Brain microvascular endothelial cell (primary cell): ENCODE measurements around the gene LIPC.

ENCODE experiments used
- DNase-seq: peaks from one replicate; pipeline ENCODE4 v3.0.0-alpha.2; 2020
- H3K27ac ChIP-seq: fragments of 250-450 bp; sonication (Bioruptor Pico); 2 replicates; pipeline ENCODE4 v1.5.1; 2020; ENCODE audit warnings: mild to moderate bottlenecking, moderate library complexity
- H3K27me3 ChIP-seq: fragments of 250-450 bp; sonication (Bioruptor Pico); replicated peaks from 2 replicates; pipeline ENCODE4 v1.5.1; 2020; ENCODE audit warnings: mild to moderate bottlenecking
- H3K36me3 ChIP-seq: fragments of 250-450 bp; sonication (Bioruptor Pico); replicated peaks from 2 replicates; pipeline ENCODE4 v1.5.1; 2020; ENCODE audit warnings: mild to moderate bottlenecking
- H3K4me3 ChIP-seq: 2 replicates; pipeline ENCODE4 v1.5.1; 2011; ENCODE audit warnings: low read depth, mild to moderate bottlenecking, control low read depth, low read length, moderate library complexity
- in situ Hi-C: cut with HindIII; loops from 2 replicates; pipeline ENCODE4 v1.10.0; 2017; ENCODE audit warnings: low sequenced_read_pairs, low pct_ligation_motif_present
- TF ChIP-seq, protein P1 (sequence below): IDR thresholded peaks from 2 replicates; pipeline ENCODE4 v1.5.1; 2011; ENCODE audit warnings: low read depth, mild to moderate bottlenecking, moderate library complexity, low read length, control low read depth, inconsistent platforms; ENCODE audit errors: missing control alignments

Gene LIPC

DNA sequence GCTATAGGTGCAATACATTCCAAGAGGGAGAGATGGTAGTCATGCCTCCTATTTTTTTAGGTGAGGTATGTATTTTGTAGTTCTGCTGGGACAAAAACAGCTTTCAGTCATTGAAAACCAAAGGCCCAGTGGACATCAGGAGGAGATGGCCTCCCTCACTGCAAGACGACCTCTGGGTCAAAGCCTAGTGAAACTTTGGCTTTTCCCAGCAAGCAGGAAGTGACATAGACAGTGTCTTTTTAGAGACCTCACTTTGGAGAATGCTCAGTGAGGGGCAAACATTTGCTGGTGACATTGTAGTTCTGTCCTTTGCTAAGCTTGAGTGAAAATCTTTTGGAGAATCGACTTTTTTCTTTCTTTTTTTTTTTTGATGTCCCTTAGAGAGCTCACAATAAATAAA lies 27.3 kb downstream of the LIPC start:
- no peak for DNase-seq
- Histone ChIP-seq H3K27me3 (no peaks in the 10 kb centered on the region), H3K36me3 (no peaks in the 10 kb centered on the region), H3K4me3 (no peak overlapping the region), H3K27ac (no peak overlapping the region)
- TF ChIP-seq, protein P1, sequence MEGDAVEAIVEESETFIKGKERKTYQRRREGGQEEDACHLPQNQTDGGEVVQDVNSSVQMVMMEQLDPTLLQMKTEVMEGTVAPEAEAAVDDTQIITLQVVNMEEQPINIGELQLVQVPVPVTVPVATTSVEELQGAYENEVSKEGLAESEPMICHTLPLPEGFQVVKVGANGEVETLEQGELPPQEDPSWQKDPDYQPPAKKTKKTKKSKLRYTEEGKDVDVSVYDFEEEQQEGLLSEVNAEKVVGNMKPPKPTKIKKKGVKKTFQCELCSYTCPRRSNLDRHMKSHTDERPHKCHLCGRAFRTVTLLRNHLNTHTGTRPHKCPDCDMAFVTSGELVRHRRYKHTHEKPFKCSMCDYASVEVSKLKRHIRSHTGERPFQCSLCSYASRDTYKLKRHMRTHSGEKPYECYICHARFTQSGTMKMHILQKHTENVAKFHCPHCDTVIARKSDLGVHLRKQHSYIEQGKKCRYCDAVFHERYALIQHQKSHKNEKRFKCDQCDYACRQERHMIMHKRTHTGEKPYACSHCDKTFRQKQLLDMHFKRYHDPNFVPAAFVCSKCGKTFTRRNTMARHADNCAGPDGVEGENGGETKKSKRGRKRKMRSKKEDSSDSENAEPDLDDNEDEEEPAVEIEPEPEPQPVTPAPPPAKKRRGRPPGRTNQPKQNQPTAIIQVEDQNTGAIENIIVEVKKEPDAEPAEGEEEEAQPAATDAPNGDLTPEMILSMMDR, result no peak
- in situ Hi-C loops, result no loop called here

DNA sequence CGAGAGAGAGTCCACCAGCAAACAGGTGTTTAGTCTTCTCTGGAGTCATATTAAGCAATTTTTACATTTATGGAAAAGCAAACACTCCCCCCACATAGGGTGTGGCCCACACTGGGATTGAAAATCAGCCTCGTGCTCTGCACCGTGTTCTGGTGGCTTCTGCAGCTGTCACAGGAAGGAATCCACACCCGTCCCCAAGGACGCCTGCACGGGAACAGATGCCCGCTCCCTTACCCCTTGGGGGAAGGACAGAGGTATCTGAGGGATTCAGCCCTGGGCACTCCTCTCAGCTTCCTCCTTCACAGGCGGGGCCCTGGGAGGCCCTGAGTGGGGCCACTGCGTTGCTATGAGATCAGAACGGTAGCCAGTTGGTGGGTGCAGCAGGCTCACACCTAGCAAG lies 27.8 kb downstream of the LIPC start:
- no peak for DNase-seq
- in situ Hi-C loops, result no loop called here
- Histone ChIP-seq H3K27me3 (no peaks in the 10 kb centered on the region), H3K36me3 (no peaks in the 10 kb centered on the region), H3K4me3 (no peak overlapping the region), H3K27ac (no peak overlapping the region)
- TF ChIP-seq, protein P1, result no peak

DNA sequence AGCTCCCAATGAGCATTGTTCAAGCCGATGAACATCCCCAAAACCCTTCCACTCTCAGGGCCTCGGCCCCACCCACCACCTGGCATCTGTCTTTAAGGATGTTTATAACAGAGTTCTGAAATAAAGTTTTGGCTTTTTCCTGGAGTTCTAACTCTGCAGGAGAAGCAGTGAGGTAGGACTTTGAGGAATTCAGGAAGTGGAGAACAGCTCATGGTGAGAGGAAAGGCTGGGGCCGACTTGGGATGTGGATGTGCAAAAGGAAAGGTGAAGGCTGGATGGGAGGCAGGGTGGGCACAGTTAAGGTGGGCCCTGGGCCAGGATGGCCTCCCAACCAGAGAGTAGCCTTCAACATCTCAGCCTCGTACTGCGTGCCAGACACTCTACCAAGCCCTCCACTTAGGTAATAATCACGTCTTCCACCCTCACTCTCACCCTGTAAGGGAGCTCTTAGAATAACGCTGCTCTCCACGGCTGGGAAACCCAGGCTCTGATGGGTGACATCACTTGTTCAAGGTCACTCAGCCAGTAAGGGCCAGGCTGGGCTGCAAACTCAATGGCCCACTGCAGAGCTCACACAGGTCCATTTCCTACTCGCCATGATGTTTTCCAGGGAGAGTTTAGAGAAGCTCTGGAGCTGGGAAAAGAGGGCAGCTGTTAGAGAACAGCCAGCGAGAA lies 28.5 kb downstream of the LIPC start:
- in situ Hi-C loops, result no loop called here

DNA sequence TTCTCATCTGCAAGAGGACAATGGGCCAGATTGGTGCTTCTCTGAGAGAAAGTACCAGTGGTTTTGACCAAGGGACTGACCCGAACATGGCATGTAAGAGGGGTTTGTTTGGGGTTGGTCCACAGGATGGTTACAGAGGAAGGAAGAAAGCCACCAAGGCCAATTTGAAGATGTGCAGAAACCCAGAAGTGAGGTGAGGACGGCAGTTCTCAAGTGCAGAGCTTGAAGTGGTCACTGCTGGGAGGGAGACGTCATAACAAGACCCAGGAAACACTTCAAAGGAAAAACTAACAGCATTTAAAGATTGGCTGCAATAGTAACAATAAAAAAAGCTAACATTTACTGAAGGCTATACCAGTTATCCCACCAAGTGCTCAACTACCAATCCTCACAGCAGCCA lies 29.1 kb downstream of the LIPC start:
- DNase-seq, result no peak
- in situ Hi-C loops, result no loop called here
- H3K36me3 ChIP-seq, result no peaks in the 10 kb centered on the region
- no peaks in the 10 kb centered on the region for H3K27me3 ChIP-seq
- H3K4me3 ChIP-seq, result no peak overlapping the region
- TF ChIP-seq, protein P1, result no peak
- no peak overlapping the region for H3K27ac ChIP-seq

More for the DNA sequence above, 28.5 kb downstream of the LIPC start:
- TF ChIP-seq, protein P1, result no peak
- no peak overlapping the region for H3K4me3 ChIP-seq
- no peak for DNase-seq
- H3K36me3 ChIP-seq, result no peaks in the 10 kb centered on the region
- H3K27me3 ChIP-seq, result no peaks in the 10 kb centered on the region
- no peak overlapping the region for H3K27ac ChIP-seq

DNA sequence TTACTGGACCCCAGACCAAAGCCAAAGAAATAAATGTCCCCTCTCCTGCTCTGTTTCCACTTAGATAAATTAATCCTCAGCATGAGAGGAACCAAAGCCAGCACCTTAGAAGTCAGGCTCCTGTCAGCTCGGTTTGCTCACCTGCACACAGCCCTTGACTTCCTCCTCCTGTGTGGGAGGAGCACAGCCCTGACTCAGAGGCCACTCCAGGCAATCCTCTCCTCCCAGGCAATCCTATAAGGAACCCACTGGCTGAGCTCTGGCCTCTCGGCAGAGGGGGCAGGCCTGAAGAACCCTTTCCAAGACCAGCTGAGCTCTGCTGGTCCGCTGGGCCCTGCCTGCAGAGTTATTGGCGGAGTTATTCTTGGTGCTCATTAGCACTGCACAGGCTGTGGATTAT lies 30.8 kb downstream of the LIPC start:
- TF ChIP-seq, protein P1, result no peak
- in situ Hi-C loops, result no loop called here
- DNase-seq, result no peak
- no peaks in the 10 kb centered on the region for H3K27me3 ChIP-seq
- H3K4me3 ChIP-seq, result no peak overlapping the region
- no peaks in the 10 kb centered on the region for H3K36me3 ChIP-seq
- no peak overlapping the region for H3K27ac ChIP-seq
